IPS DF 6.9 (cell line): ENCODE results near the gene NEK9.

Source experiments
- DNase-seq: peaks from one replicate; pipeline ENCODE4 v3.0.0-alpha.2; 2013; ENCODE audit warnings: low read depth, low spot score
- H3K27ac ChIP-seq: one replicate; pipeline ENCODE4 v1.5.1; 2013; ENCODE audit warnings: low read length, control low read depth
- H3K27me3 ChIP-seq: 2 replicates; pipeline ENCODE4 v1.6.1; 2013; ENCODE audit warnings: mild to moderate bottlenecking, low read length; ENCODE audit not compliant: control insufficient read depth, insufficient read depth
- H3K36me3 ChIP-seq: 2 replicates; pipeline ENCODE4 v1.6.1; 2013; ENCODE audit warnings: low read length; ENCODE audit not compliant: control insufficient read depth, insufficient read depth
- H3K4me1 ChIP-seq: 2 replicates; pipeline ENCODE4 v1.6.1; 2013; ENCODE audit warnings: low read length; ENCODE audit not compliant: control insufficient read depth, insufficient read depth
- H3K4me3 ChIP-seq: 2 replicates; pipeline ENCODE4 v1.5.1; 2013; ENCODE audit warnings: mild to moderate bottlenecking, low read length
- H3K9me3 ChIP-seq: 2 replicates; pipeline ENCODE4 v1.6.1; 2013; ENCODE audit warnings: low read length, inconsistent platforms; ENCODE audit not compliant: control insufficient read depth, insufficient read depth
- WGBS: extraction: QIAGEN DNeasy Blood & Tissue Kit; methylation state at CpG from one replicate; pipeline ENCODE4 v1.1.7; 2013; ENCODE audit warnings: mixed read lengths, missing lambda C conversion rate; ENCODE audit not compliant: insufficient read length, insufficient coverage; 5-methylcytosine and 5-hydroxymethylcytosine counted together

The NEK9 gene

GRCh38 chr14:75126679-75127473, at the start of gene NEK9:
Gene NEK9, minus strand, starts transcription at chr14:75127048. Its CDS starts 127 bp downstream, at chr14:75126921.
- no CpG with 5 or more reads among the region's 76 CpGs for WGBS
- H3K36me3 ChIP-seq = no peaks in the 10 kb centered on the region
- no peak for DNase-seq
- no peak within 1 kb of the TSS for H3K27ac ChIP-seq
- no peaks in the 10 kb centered on the region for H3K27me3 ChIP-seq
- no peaks in the 10 kb centered on the region; the same call in 1 of the 2 replicates for H3K4me1 ChIP-seq
- no peaks in the 10 kb centered on the region for H3K9me3 ChIP-seq
- peak within 1 kb of the TSS; percentile 83 for H3K4me3 ChIP-seq

- WGBS = no CpG with 5 or more reads among the region's 49 CpGs
- Histone ChIP-seq H3K36me3 (no peaks in the 10 kb centered on the region), H3K27ac (no peak within 1 kb of the TSS), H3K27me3 (no peaks in the 10 kb centered on the region), H3K4me1 (no peaks in the 10 kb centered on the region), H3K9me3 (no peaks in the 10 kb centered on the region), H3K4me3 (peak within 1 kb of the TSS; percentile 85)
- peak; percentile 52 for DNase-seq
These were observed 49.4 kb upstream of the NEK9 start, which contains the start of gene TMED10 for GRCh38 chr14:75176142-75176820. Gene TMED10, minus strand, starts transcription at chr14:75176612. Its CDS starts 33 bp downstream, at chr14:75176579.

DNA sequence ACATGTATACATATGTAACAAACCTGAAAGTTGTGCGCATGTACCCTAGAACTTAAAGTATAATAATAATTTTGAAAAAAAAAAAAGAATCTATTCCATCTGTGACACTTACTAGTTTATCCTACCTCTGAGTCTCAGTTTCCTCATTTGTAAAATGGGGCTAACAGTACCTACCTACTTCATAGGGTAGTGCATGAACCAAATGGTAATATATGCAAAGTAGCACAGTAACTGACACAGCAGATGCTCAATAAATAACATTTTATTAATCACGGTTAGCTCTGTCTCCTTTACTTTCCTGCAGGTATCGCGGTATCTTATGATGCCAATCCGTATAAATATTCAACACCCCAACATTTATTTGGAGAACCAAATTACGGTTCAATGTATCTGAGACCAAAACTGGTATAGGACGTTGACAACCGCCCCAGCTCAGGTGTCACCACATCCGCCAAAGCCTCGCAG, 48.9 kb upstream of the NEK9 start:
- DNase-seq = no peak
- Histone ChIP-seq H3K9me3 (no peaks in the 10 kb centered on the region), H3K27ac (no peak overlapping the region), H3K36me3 (no peaks in the 10 kb centered on the region), H3K27me3 (no peaks in the 10 kb centered on the region), H3K4me3 (peak overlapping the region; percentile 85; the same call in 1 of the 2 replicates), H3K4me1 (no peaks in the 10 kb centered on the region)
- WGBS = no CpG with 5 or more reads among the region's 10 CpGs

- WGBS = no CpG with 5 or more reads among the region's 2 CpGs
- no peak overlapping the region for H3K27ac ChIP-seq
These were observed 47.2 kb upstream of the NEK9 start for GRCh38 chr14:75174066-75174465.

GRCh38 chr14:75170772-75171171, 43.9 kb upstream of the NEK9 start:
- no CpG with 5 or more reads among the region's 4 CpGs for WGBS
- H3K36me3 ChIP-seq = no peaks in the 10 kb centered on the region
- no peaks in the 10 kb centered on the region for H3K27me3 ChIP-seq
- H3K9me3 ChIP-seq = no peaks in the 10 kb centered on the region
- H3K4me3 ChIP-seq = no peak overlapping the region
- no peaks in the 10 kb centered on the region for H3K4me1 ChIP-seq
- no peak overlapping the region for H3K27ac ChIP-seq
- no peak for DNase-seq

More at GRCh38 chr14:75174066-75174465, 47.2 kb upstream of the NEK9 start:
- H3K27me3 ChIP-seq = no peaks in the 10 kb centered on the region
- DNase-seq = no peak
- no peaks in the 10 kb centered on the region for H3K36me3 ChIP-seq
- no peaks in the 10 kb centered on the region for H3K4me1 ChIP-seq
- no peak overlapping the region for H3K4me3 ChIP-seq
- H3K9me3 ChIP-seq = no peaks in the 10 kb centered on the region

DNA sequence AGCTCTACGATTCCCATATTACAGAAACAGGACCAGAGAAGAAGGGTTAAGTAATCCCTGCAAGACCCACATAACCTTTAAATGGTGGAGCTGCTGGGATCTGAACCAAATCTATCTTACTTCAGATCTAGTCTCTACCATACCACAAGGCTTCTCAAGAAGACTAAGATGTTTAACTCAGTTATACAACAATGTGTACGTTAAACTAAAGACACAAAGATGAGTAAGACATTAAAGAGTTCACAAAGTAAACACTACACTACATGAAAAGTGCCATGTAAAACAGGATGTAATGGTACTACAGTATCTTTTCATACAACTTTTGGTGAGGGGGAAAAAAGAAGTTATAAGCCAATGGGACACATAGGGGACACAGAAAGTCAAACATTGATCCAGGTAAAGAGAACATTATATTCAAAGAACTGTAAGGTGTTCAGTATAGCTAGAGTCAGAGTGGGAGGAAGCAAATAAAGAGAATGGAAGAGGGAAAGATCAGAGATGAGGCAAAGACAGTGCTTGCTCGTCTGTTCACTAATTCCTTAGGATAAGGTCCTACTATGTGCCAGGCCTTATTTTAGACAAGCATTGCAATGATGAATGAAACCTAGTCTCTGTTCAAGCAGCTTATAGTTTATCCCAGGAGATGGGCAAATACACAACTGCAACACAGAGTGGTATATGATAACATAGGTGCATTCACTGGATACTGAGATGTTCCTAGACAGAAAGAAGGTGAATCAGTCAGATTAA, 41.9 kb upstream of the NEK9 start:
- no peaks in the 10 kb centered on the region for H3K9me3 ChIP-seq
- WGBS = no CpG with 5 or more reads among the region's 3 CpGs
- no peak overlapping the region for H3K27ac ChIP-seq
- H3K4me1 ChIP-seq = no peaks in the 10 kb centered on the region
- no peaks in the 10 kb centered on the region for H3K27me3 ChIP-seq
- no peak for DNase-seq
- no peaks in the 10 kb centered on the region for H3K36me3 ChIP-seq
- no peak overlapping the region for H3K4me3 ChIP-seq

- no peak for DNase-seq
- Histone ChIP-seq H3K36me3 (no peaks in the 10 kb centered on the region), H3K9me3 (no peaks in the 10 kb centered on the region), H3K27ac (no peak overlapping the region), H3K4me3 (no peak overlapping the region), H3K27me3 (no peaks in the 10 kb centered on the region), H3K4me1 (no peaks in the 10 kb centered on the region)
- no CpG with 5 or more reads among the region's 2 CpGs for WGBS
These were observed 40.5 kb upstream of the NEK9 start for GRCh38 chr14:75167325-75167724.

DNA sequence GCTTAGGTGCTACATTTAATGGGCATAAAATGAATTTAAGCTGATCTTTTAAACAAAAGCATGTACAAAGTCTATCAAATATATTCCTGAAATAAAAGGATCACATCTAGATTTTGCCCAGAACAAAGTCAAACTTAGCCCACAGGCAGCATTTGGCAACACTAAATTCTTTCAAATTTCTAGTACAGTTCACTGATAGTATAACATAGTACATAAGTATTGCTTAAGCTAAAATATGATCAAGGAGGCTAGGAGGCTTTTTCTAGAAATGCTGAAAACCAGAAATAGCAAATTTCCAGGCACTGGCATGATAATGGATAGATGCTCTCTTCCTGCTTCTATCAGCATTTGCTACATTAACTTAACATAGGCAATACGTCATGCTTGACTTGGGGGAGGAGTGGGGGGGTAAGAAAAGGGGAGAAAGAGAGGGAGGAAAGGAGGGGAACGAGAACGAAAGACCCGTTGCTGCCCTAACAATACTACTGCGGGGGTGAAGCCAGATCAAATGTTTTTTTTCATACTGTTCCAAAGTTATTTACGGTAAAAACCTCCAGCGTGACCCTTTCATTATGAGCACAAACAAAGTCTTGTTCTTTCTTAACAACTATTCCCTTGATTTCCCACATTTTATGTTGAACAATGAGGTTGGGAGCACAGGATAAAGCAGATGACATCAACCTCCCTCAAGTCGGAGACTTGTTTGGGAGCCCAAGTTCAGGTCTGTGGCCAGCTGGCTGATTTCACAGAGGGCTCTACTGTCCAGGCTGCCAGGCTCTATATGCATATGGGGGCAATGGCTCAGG, 38.9 kb upstream of the NEK9 start:
- Histone ChIP-seq H3K9me3 (no peaks in the 10 kb centered on the region), H3K27ac (no peak overlapping the region), H3K4me1 (no peaks in the 10 kb centered on the region), H3K27me3 (no peaks in the 10 kb centered on the region), H3K4me3 (no peak overlapping the region), H3K36me3 (no peaks in the 10 kb centered on the region)
- DNase-seq = no peak
- no CpG with 5 or more reads among the region's 8 CpGs for WGBS

DNA sequence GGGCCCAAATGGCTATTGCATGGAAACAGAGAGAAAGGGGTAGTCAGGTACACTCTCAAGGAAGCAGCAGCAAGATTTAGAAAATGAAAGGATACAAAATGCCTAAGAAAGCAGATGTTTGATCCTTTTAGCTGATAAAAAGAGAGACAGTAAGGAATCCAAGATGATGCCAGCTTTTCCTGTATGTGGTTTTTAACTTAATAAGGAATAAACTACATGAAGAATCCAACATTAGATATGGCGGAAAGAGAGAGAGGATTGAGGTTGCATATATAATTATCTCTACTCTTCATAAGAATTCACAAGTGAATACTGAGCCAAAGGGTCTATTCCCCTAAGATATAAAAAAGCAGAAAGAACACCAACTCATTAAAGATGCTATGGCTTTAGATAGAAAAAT, 38.0 kb upstream of the NEK9 start:
- Histone ChIP-seq H3K27me3 (no peaks in the 10 kb centered on the region), H3K9me3 (no peaks in the 10 kb centered on the region), H3K36me3 (no peaks in the 10 kb centered on the region), H3K4me3 (no peak overlapping the region), H3K27ac (no peak overlapping the region), H3K4me1 (no peaks in the 10 kb centered on the region)
- DNase-seq = no peak
- WGBS = no CpG with 5 or more reads among the region's 1 CpG
